SJSA1 (cell line): ENCODE data around the gene PCDH19. TPM values are rescaled to one million over a fixed set of nuclear protein-coding genes. Genes with fewer than 3 reads are reported as not detected.

Experiments
- DNase-seq, 2 experiments: peaks; one replicate each; pipeline ENCODE4 v3.0.0-alpha.2; 2015 to 2020; ENCODE audit warnings: low spot score in 2 of 2, low read depth in 1 of 2
- H3K27ac ChIP-seq: fragments of 250-450 bp; sonication (Bioruptor Pico); 2 replicates; pipeline ENCODE4 v1.5.1; 2020; ENCODE audit warnings: mild to moderate bottlenecking, moderate library complexity
- H3K27me3 ChIP-seq: fragments of 250-450 bp; sonication (Bioruptor Pico); replicated peaks from 2 replicates; pipeline ENCODE4 v1.5.1; 2020; ENCODE audit warnings: mild to moderate bottlenecking, moderate library complexity
- H3K36me3 ChIP-seq: fragments of 250-450 bp; sonication (Bioruptor Pico); 2 replicates; pipeline ENCODE4 v1.5.1; 2020; ENCODE audit warnings: mild to moderate bottlenecking
- H3K4me1 ChIP-seq: fragments of 250-450 bp; sonication (Bioruptor Pico); replicated peaks from 2 replicates; pipeline ENCODE4 v1.6.1; 2021; ENCODE audit warnings: mild to moderate bottlenecking
- H3K4me3 ChIP-seq: fragments of 250-450 bp; sonication (Bioruptor Pico); 2 replicates; pipeline ENCODE4 v1.5.1; 2020; ENCODE audit warnings: mild to moderate bottlenecking
- H3K9me3 ChIP-seq: fragments of 250-450 bp; sonication (Bioruptor Pico); replicated peaks from 2 replicates; pipeline ENCODE4 v1.5.1; 2020; ENCODE audit warnings: mild to moderate bottlenecking
- total RNA-seq: library from RNA; depleted of rRNA; stranded (reverse); fragments of >200 nt; shearing (Covaris generic); gene quantifications from 2 replicates; pipeline ENCODE4 v1.2.3, GENCODE V29; 2014

The PCDH19 gene
- total RNA-seq, 1 experiment from 2014 or later: not detected

- H3K4me3 ChIP-seq: no peak overlapping the region
- no peak overlapping the region for H3K27ac ChIP-seq
- no peaks in the 10 kb centered on the region for H3K36me3 ChIP-seq
- DNase-seq: no peak
- no peaks in the 10 kb centered on the region for H3K4me1 ChIP-seq
- no peaks in the 10 kb centered on the region for H3K27me3 ChIP-seq
- no peaks in the 10 kb centered on the region for H3K9me3 ChIP-seq
Measured at GRCh38 chrX:100299559-100299958, 110.5 kb downstream of the PCDH19 start.

DNA sequence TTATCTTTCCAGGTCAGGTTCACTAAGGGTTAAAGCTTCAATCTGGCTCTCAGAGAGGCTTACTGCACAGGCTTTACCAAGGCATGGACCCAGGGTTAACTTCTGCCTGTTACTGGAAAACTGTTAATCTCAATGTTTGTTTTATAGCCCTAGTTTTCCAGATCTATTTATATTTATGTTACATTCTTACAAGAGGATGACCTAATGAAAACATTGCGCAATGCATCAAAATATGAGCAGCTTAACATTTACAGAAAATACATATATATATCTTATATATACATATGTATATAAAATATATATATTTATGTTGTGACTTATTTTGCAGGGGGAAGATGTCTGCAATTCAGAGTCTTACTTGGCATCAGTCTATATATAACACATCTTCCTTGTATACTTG, 112.3 kb downstream of the PCDH19 start:
- no peaks in the 10 kb centered on the region for H3K27me3 ChIP-seq
- no peak for DNase-seq
- no peaks in the 10 kb centered on the region for H3K9me3 ChIP-seq
- no peak overlapping the region for H3K4me3 ChIP-seq
- no peaks in the 10 kb centered on the region for H3K36me3 ChIP-seq
- no peak overlapping the region for H3K27ac ChIP-seq
- H3K4me1 ChIP-seq: no peaks in the 10 kb centered on the region

DNA sequence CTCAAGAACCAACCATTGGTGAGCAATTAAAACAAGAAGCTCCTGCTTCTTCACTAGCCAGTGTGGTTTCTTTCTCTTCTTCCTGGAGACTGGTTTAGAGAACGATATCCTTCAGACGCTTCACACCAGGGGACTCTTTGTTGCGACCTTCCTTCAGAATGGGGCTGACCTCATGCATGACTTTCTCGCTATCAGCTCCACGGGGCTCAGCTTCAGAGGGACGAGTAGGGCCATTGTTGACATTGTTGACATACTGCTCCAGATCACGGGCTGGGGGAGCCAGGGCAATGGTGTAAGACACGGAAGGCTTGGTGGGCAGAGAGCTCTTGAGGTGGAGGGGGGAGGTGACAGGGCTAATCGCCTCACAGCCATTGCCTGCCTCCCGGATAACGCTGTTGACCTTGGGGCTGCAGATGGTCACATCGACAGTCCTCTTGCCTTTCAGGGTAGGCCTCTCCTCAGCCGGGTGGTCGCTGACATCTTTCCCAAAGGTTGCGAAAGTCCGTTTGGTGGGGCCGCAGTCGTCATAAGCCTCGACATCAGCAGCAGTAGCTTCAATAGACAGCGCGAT, 113.8 kb downstream of the PCDH19 start:
- no peak for DNase-seq
- no peak overlapping the region for H3K27ac ChIP-seq
- no peaks in the 10 kb centered on the region for H3K36me3 ChIP-seq
- no peak overlapping the region for H3K4me3 ChIP-seq
- no peaks in the 10 kb centered on the region for H3K27me3 ChIP-seq
- H3K4me1 ChIP-seq: no peaks in the 10 kb centered on the region
- H3K9me3 ChIP-seq: no peaks in the 10 kb centered on the region

- Histone ChIP-seq H3K27me3 (no peaks in the 10 kb centered on the region), H3K27ac (no peak overlapping the region), H3K4me1 (no peaks in the 10 kb centered on the region), H3K4me3 (no peak overlapping the region), H3K36me3 (no peaks in the 10 kb centered on the region), H3K9me3 (no peaks in the 10 kb centered on the region)
- no peak for DNase-seq
Measured at GRCh38 chrX:100294965-100295364, 115.1 kb downstream of the PCDH19 start.

- H3K4me1 ChIP-seq: no peaks in the 10 kb centered on the region
- H3K27me3 ChIP-seq: no peaks in the 10 kb centered on the region
- H3K36me3 ChIP-seq: no peaks in the 10 kb centered on the region
- H3K9me3 ChIP-seq: no peaks in the 10 kb centered on the region
- no peak overlapping the region for H3K27ac ChIP-seq
- no peak for DNase-seq
- H3K4me3 ChIP-seq: no peak overlapping the region
Measured at GRCh38 chrX:100289066-100289558, 121.0 kb downstream of the PCDH19 start.

DNA sequence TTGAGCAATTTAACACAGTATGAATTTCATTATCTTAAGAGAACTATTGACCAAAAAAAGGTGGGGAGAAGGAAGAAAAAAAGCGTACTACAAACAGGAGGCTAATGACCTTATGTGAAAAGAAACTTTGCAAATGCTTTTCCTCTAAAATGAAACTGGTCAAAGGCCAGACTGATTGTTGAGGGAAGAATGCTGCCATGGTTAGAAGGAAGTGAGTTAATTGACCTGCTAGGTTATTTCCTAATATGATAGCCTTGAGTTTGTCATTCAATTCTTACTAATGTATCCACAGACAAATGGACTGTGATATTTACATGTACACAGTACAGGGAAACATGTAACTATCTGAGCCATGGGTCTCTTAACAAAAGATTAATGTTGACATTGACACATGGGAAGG, 132.8 kb downstream of the PCDH19 start:
- DNase-seq: no peak
- Histone ChIP-seq H3K9me3 (no peaks in the 10 kb centered on the region), H3K27ac (no peak overlapping the region)

GRCh38 chrX:100274916-100275315, 135.2 kb downstream of the PCDH19 start:
- Histone ChIP-seq H3K9me3 (no peaks in the 10 kb centered on the region), H3K36me3 (no peaks in the 10 kb centered on the region), H3K4me1 (no peaks in the 10 kb centered on the region), H3K4me3 (no peak overlapping the region), H3K27ac (no peak overlapping the region), H3K27me3 (no peaks in the 10 kb centered on the region)
- DNase-seq: no peak

More for the DNA sequence above, 132.8 kb downstream of the PCDH19 start:
- no peaks in the 10 kb centered on the region for H3K27me3 ChIP-seq
- no peaks in the 10 kb centered on the region for H3K4me1 ChIP-seq
- H3K4me3 ChIP-seq: no peak overlapping the region
- H3K36me3 ChIP-seq: no peaks in the 10 kb centered on the region

- Histone ChIP-seq H3K27ac (no peak overlapping the region), H3K36me3 (no peaks in the 10 kb centered on the region), H3K9me3 (no peaks in the 10 kb centered on the region), H3K4me1 (no peaks in the 10 kb centered on the region), H3K27me3 (no peaks in the 10 kb centered on the region), H3K4me3 (no peak overlapping the region)
- DNase-seq: no peak
Measured at GRCh38 chrX:100265179-100265578, 144.9 kb downstream of the PCDH19 start.

DNA sequence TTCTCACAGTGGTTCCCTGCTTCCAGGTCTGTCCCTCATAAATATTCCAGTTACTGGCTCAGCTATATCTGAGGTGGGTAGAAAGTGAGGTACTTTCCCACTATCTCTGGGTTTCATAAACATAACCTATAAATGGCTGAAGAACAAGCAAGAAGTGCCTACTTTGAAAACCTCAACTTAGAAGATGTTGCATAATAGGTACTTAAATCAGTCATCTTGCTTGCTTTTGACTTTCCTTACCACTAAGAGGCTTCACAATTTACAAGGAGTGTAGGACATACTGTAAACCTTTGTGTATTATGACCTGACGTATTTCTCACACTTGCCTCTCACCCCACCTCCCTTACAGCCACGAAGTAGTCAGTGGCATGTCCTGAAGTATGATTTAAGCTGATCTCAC, 145.9 kb downstream of the PCDH19 start:
- Histone ChIP-seq H3K9me3 (no peaks in the 10 kb centered on the region), H3K4me3 (no peak overlapping the region), H3K4me1 (no peaks in the 10 kb centered on the region), H3K36me3 (no peaks in the 10 kb centered on the region), H3K27me3 (no peaks in the 10 kb centered on the region), H3K27ac (no peak overlapping the region)
- no peak for DNase-seq

DNA sequence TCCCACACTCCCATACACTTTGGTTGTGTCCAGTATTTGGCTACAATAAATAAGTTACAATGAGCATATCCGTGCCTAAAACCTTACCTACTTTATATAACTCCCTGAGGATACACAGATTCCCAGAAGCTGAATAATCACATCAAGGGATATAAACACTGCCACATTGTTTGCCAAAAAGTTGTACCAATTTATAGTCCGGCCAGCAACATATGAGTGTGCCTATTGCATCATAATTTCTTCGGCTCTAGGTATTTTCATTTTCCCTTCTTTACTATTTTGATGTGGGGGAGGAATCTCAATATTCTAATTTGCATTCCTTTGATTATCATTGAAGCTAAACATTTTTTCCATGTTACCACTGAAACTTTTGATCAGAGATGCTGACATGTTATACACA, 146.4 kb downstream of the PCDH19 start:
- H3K4me3 ChIP-seq: no peak overlapping the region

DNA sequence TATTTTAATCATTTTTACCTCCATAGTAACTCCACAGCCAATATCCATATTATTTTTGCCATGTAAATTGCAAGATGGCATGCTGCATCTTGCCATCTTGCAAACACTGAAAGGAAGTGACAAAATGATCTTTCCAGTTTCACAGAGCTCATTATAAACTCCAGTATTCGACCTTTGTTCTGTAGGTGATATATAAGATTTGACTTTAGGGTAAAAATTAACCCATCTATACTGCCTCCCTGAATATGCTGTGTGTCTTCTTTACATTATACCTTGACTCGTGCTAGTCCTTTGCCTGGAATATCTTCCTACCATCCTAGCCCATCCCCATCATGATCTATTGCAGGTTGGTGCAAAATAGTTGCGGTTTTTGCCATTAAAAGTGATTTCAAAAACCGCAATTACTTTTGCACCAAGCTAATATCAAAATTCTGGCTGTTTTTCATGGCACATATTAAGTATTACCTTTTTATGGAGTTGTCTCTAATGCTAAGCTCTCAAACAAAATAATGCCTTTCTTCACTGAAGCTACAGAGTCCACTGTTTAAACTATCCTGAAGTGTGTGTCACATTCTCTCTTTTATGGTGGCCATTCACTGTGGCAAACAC, 161.1 kb downstream of the PCDH19 start:
- Histone ChIP-seq H3K27me3 (no peaks in the 10 kb centered on the region), H3K36me3 (no peaks in the 10 kb centered on the region), H3K27ac (no peak overlapping the region), H3K9me3 (no peaks in the 10 kb centered on the region), H3K4me3 (no peak overlapping the region), H3K4me1 (no peaks in the 10 kb centered on the region)
- DNase-seq: no peak

More for the DNA sequence above, 146.4 kb downstream of the PCDH19 start:
- no peaks in the 10 kb centered on the region for H3K36me3 ChIP-seq
- no peak for DNase-seq
- H3K27ac ChIP-seq: no peak overlapping the region
- no peaks in the 10 kb centered on the region for H3K4me1 ChIP-seq
- no peaks in the 10 kb centered on the region for H3K9me3 ChIP-seq
- no peaks in the 10 kb centered on the region for H3K27me3 ChIP-seq

DNA sequence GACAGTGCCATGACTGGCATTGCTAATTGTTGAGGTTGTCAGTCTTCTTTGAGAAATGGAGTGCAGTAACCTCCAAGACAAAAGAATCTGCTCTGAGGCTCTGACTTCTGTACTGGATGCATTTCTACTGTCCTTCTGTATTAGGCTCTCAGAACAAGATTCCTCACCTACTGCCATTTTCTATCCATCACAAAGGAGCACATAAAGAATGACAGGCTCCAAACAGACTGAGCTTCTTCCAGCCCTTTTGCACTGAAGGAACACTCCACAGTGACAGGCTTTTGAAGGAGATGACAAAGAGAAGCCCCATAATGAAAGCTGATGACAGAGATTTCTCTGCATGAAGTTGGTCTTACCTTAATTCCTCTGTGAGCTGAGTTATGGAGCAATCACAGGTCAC, 162.2 kb downstream of the PCDH19 start:
- H3K27ac ChIP-seq: no peak overlapping the region
- no peak overlapping the region for H3K4me3 ChIP-seq
- no peaks in the 10 kb centered on the region for H3K9me3 ChIP-seq
- no peaks in the 10 kb centered on the region for H3K36me3 ChIP-seq
- H3K27me3 ChIP-seq: no peaks in the 10 kb centered on the region
- DNase-seq: no peak
- H3K4me1 ChIP-seq: no peaks in the 10 kb centered on the region

DNA sequence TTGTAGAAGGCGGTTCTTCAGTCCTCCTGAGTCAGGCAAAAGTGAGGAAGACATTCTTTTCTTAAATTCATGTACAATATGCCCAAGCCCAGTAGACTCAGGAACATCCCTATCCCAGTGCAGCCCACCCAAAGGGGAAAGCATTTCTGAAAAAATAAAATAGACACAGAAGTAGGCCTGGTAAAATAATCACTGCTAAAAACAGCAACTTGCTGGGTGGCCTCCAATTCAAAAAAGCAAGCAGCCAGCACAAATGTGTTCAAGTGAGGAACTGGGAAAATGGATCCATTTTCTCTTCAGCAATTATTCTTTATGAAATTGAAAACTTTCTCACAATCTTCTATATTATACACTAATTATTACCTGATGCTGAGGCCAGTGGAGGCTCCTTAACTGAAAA, 165.4 kb downstream of the PCDH19 start:
- no peaks in the 10 kb centered on the region for H3K9me3 ChIP-seq
- no peak for DNase-seq
- no peak overlapping the region for H3K4me3 ChIP-seq
- no peaks in the 10 kb centered on the region for H3K27me3 ChIP-seq
- H3K27ac ChIP-seq: no peak overlapping the region
- no peaks in the 10 kb centered on the region for H3K4me1 ChIP-seq
- H3K36me3 ChIP-seq: no peaks in the 10 kb centered on the region
